Measurements from ENCODE around the gene LYPD6B.

LYPD6B gene

GRCh38 chr2:149064856-149065630 is 26.5 kb downstream of the LYPD6B start:
- H3K4me3 ChIP-seq (ENCODE audit: control insufficient read depth, low read depth, low read length), result no peak overlapping the region
- DNase-seq (ENCODE audit: low read depth), result peak; percentile 29
- TF ChIP-seq CTCF (conservative IDR thresholded peaks at IDR 0.05; ENCODE audit: control insufficient read depth, insufficient read depth, low read depth, low read length), result no peak

GRCh38 chr2:149068225-149068995 is 29.9 kb downstream of the LYPD6B start:
- no peak overlapping the region for H3K4me3 ChIP-seq (ENCODE audit: control insufficient read depth, low read depth, low read length)
- TF ChIP-seq CTCF (conservative IDR thresholded peaks at IDR 0.05; ENCODE audit: control insufficient read depth, insufficient read depth, low read depth, low read length), result no peak
- DNase-seq (ENCODE audit: low read depth), result no peak

- no peak overlapping the region for H3K4me3 ChIP-seq (ENCODE audit: control insufficient read depth, low read depth, low read length)
- TF ChIP-seq CTCF (conservative IDR thresholded peaks at IDR 0.05; ENCODE audit: control insufficient read depth, insufficient read depth, low read depth, low read length), result no peak
- DNase-seq (ENCODE audit: low read depth), result peak; percentile 38
Measured at GRCh38 chr2:149068996-149069888, 30.7 kb downstream of the LYPD6B start.

GRCh38 chr2:149070681-149071320 is 32.3 kb downstream of the LYPD6B start:
- no peak for TF ChIP-seq CTCF (conservative IDR thresholded peaks at IDR 0.05; ENCODE audit: control insufficient read depth, insufficient read depth, low read depth, low read length)
- H3K4me3 ChIP-seq (ENCODE audit: control insufficient read depth, low read depth, low read length), result no peak overlapping the region
- DNase-seq (ENCODE audit: low read depth), result no peak

- no peak for TF ChIP-seq CTCF (conservative IDR thresholded peaks at IDR 0.05; ENCODE audit: control insufficient read depth, insufficient read depth, low read depth, low read length)
- DNase-seq (ENCODE audit: low read depth), result no peak
- no peak overlapping the region for H3K4me3 ChIP-seq (ENCODE audit: control insufficient read depth, low read depth, low read length)
Measured at GRCh38 chr2:149075105-149075504, 36.6 kb downstream of the LYPD6B start.

GRCh38 chr2:149075853-149076252 is 37.4 kb downstream of the LYPD6B start:
- peak; percentile 3 for DNase-seq (ENCODE audit: low read depth)
- H3K4me3 ChIP-seq (ENCODE audit: control insufficient read depth, low read depth, low read length), result no peak overlapping the region
- TF ChIP-seq CTCF (conservative IDR thresholded peaks at IDR 0.05; ENCODE audit: control insufficient read depth, insufficient read depth, low read depth, low read length), result no peak
